GM23338 (cell line): ENCODE results near the gene TYSND1. TPM values are rescaled to one million over a fixed set of nuclear protein-coding genes. Genes with fewer than 3 reads are reported as not detected.
A peak's percentile ranks its signal among the peaks of the same experiment; 100 is the strongest.

Experiments
- ATAC-seq: fragments of 200-7000 bp; cut with Tn5 transposase; 3 replicates; pipeline ENCODE4 v1.9.1; 2020
- DNase-seq: peaks from one replicate; pipeline ENCODE4 v3.0.0-alpha.2; 2015; ENCODE audit warnings: low spot score
- H2AFZ ChIP-seq: fragments of 200-600 bp; sonication (generic); 2 replicates; pipeline ENCODE4 v1.8.0; 2016; ENCODE audit warnings: antibody characterized with exemption, mild to moderate bottlenecking, moderate library complexity
- H3F3A ChIP-seq: fragments of 200-600 bp; sonication (generic); replicated peaks from 2 replicates; pipeline ENCODE4 v1.8.0; 2017; ENCODE audit warnings: antibody characterized with exemption, mixed run types, low read depth
- H3K27ac ChIP-seq: fragments of 200-600 bp; sonication (generic); 2 replicates; pipeline ENCODE4 v1.6.1; 2016; ENCODE audit warnings: low read depth
- H3K27me3 ChIP-seq: fragments of 200-600 bp; sonication (generic); 2 replicates; pipeline ENCODE4 v1.8.0; 2016; ENCODE audit warnings: mild to moderate bottlenecking, mixed run types, moderate library complexity; ENCODE audit not compliant: insufficient read depth
- H3K36me3 ChIP-seq: fragments of 200-600 bp; sonication (generic); 2 replicates; pipeline ENCODE4 v1.8.0; 2016; ENCODE audit warnings: mild to moderate bottlenecking; ENCODE audit not compliant: insufficient read depth
- H3K4me1 ChIP-seq: fragments of 200-600 bp; sonication (generic); 2 replicates; pipeline ENCODE4 v1.8.0; 2016; ENCODE audit warnings: mild to moderate bottlenecking, moderate library complexity; ENCODE audit not compliant: insufficient read depth
- H3K4me2 ChIP-seq: fragments of 200-600 bp; sonication (generic); 2 replicates; pipeline ENCODE4 v1.7.1; 2017; ENCODE audit warnings: mixed run types
- H3K4me3 ChIP-seq: fragments of 200-600 bp; sonication (generic); 2 replicates; pipeline ENCODE4 v1.6.1; 2016; ENCODE audit warnings: mixed run types
- H3K79me2 ChIP-seq: fragments of 200-600 bp; sonication (generic); replicated peaks from 2 replicates; pipeline ENCODE4 v1.8.0; 2017; ENCODE audit warnings: mild to moderate bottlenecking; ENCODE audit not compliant: insufficient read depth
- H3K9me2 ChIP-seq: fragments of 200-600 bp; sonication (generic); 2 replicates; pipeline ENCODE4 v1.8.0; 2017; ENCODE audit not compliant: insufficient read depth
- H4K20me1 ChIP-seq: fragments of 200-600 bp; sonication (generic); replicated peaks from 2 replicates; pipeline ENCODE4 v1.8.0; 2017; ENCODE audit warnings: mild to moderate bottlenecking; ENCODE audit not compliant: insufficient read depth
- H3K27ac Mint-ChIP-seq: 2 replicates; pipeline ENCODE4 v1.8.0; 2020; ENCODE audit warnings: inconsistent platforms, mild to moderate bottlenecking, moderate library complexity, mixed read lengths
- H3K27me3 Mint-ChIP-seq: 3 replicates; pipeline ENCODE4 v1.8.0; 2022; ENCODE audit warnings: low read depth, mild to moderate bottlenecking, moderate library complexity, mixed read lengths, inconsistent platforms; ENCODE audit not compliant: insufficient read depth, poor library complexity
- H3K36me3 Mint-ChIP-seq: 3 replicates; pipeline ENCODE4 v1.8.0; 2021; ENCODE audit warnings: low read depth, mild to moderate bottlenecking, inconsistent platforms, moderate library complexity, mixed read lengths
- H3K4me1 Mint-ChIP-seq: 3 replicates; pipeline ENCODE4 v1.8.0; 2020; ENCODE audit warnings: mild to moderate bottlenecking, inconsistent platforms, mixed read lengths
- H3K4me3 Mint-ChIP-seq: 3 replicates; pipeline ENCODE4 v1.8.0; 2021; ENCODE audit warnings: moderate library complexity, mild to moderate bottlenecking, inconsistent platforms, mixed read lengths
- H3K9me3 Mint-ChIP-seq: 3 replicates; pipeline ENCODE4 v1.8.0; 2020; ENCODE audit warnings: moderate library complexity, mild to moderate bottlenecking, inconsistent platforms, mixed read lengths
- CREB1 ChIP-seq: fragments of 250-450 bp; sonication (Bioruptor Pico); IDR thresholded peaks from 2 replicates; pipeline ENCODE4 v1.5.0; 2020; ENCODE audit warnings: low read depth, mild to moderate bottlenecking, moderate library complexity
- CTCF ChIP-seq, 2 experiments: fragments of 200-600 bp in 1 of 2; sonication (generic) in 1 of 2; conservative IDR thresholded peaks; 2 replicates each; pipeline versions ENCODE4 v1.5.1 to v1.6.1; 2016 to 2017; ENCODE audit warnings: antibody characterized with exemption in 2 of 2, low read depth in 2 of 2, mild to moderate bottlenecking in 2 of 2, moderate library complexity in 1 of 2
- ETS1 ChIP-seq: IDR thresholded peaks from 2 replicates; pipeline ENCODE4 v1.6.1; 2016; ENCODE audit warnings: antibody characterized with exemption
- EZH2 ChIP-seq: fragments of 200-600 bp; sonication (generic); IDR thresholded peaks from one replicate; pipeline ENCODE4 v1.8.0; 2017; ENCODE audit warnings: antibody characterized with exemption, mild to moderate bottlenecking, low read depth; ENCODE audit not compliant: unreplicated experiment
- EZH2phosphoT487 ChIP-seq: fragments of 200-600 bp; sonication (generic); IDR thresholded peaks from one replicate; pipeline ENCODE4 v1.8.1; 2018; ENCODE audit warnings: antibody characterized with exemption; ENCODE audit not compliant: unreplicated experiment
- JUNB ChIP-seq: IDR thresholded peaks from one replicate; pipeline ENCODE4 v1.6.1; 2016; ENCODE audit warnings: antibody characterized with exemption; ENCODE audit not compliant: unreplicated experiment
- NANOG ChIP-seq: IDR thresholded peaks from 2 replicates; pipeline ENCODE4 v1.6.1; 2016; ENCODE audit warnings: antibody characterized with exemption, borderline replicate concordance
- POLR2AphosphoS5 ChIP-seq: IDR thresholded peaks from 2 replicates; pipeline ENCODE4 v1.6.1; 2016; ENCODE audit warnings: antibody characterized with exemption, low read depth
- REST ChIP-seq: IDR thresholded peaks from one replicate; pipeline ENCODE4 v1.6.1; 2018; ENCODE audit warnings: antibody characterized with exemption; ENCODE audit not compliant: unreplicated experiment
- STAT1 ChIP-seq: IDR thresholded peaks from one replicate; pipeline ENCODE4 v1.6.1; 2016; ENCODE audit warnings: antibody characterized with exemption; ENCODE audit not compliant: unreplicated experiment
- ZNF114 ChIP-seq: fragments of 250-450 bp; sonication (Bioruptor Pico); IDR thresholded peaks from 2 replicates; pipeline ENCODE4 v1.5.0; 2020; ENCODE audit warnings: mild to moderate bottlenecking, moderate library complexity
- ZNF331 ChIP-seq: fragments of 250-450 bp; sonication (Bioruptor Pico); IDR thresholded peaks from 2 replicates; pipeline ENCODE4 v1.5.0; 2020; ENCODE audit warnings: low read depth, mild to moderate bottlenecking, moderate library complexity
- ZNF462 ChIP-seq: fragments of 250-450 bp; sonication (Bioruptor Pico); IDR thresholded peaks from 2 replicates; pipeline ENCODE4 v1.5.0; 2020; ENCODE audit warnings: mild to moderate bottlenecking, moderate library complexity
- polyA plus RNA-seq: library from polyadenylated mRNA; unstranded; fragments of >200 nt; fragmentation: Nextera tagmentation; extraction: Ambion mirVana; gene quantifications from 2 replicates; pipeline ENCODE4 v1.2.1, GENCODE V29; 2016
- total RNA-seq: library from RNA; depleted of rRNA; stranded (reverse); fragments of >200 nt; shearing (Covaris generic); gene quantifications from 2 replicates; pipeline ENCODE4 v1.2.3, GENCODE V29; 2014

Gene TYSND1
- total and polyA plus RNA-seq, 2 experiments from 2014 or later, result 5.2 to 19.5 TPM

- Histone ChIP-seq H3K27me3 (no peaks in the 10 kb centered on the region), H3K79me2 (peaks cover 53% of the 10 kb centered on the region), H3K4me1 (peaks cover 6% of the 10 kb centered on the region), H4K20me1 (peaks cover 34% of the 10 kb centered on the region), H3K9me2 (no peaks in the 10 kb centered on the region), H3F3A (no peaks in the 10 kb centered on the region), H3K36me3 (no peaks in the 10 kb centered on the region), H3K27ac (no peak overlapping the region), H2AFZ (peak overlapping the region; percentile 56; the same call in 1 of the 2 replicates), H3K4me2 (peak overlapping the region; percentile 94), H3K4me3 (peak overlapping the region; percentile 91)
- ATAC-seq, result peak; percentile 13
- peaks cover 4% of the 10 kb centered on the region for H3K27me3 Mint-ChIP-seq
- peak overlapping the region; percentile 90 for H3K27ac Mint-ChIP-seq
- TF ChIP-seq STAT1 (no peak), EZH2 (no peak), REST (no peak), CTCF (conservative IDR thresholded peaks at IDR 0.05; ENCODE audit: low read depth in 2 of 2) (no peak), ETS1 (no peak), POLR2AphosphoS5 (no peak), NANOG (no peak), ZNF462 (CRISPR knock-in tag) (no peak), ZNF114 (CRISPR knock-in tag) (no peak), CREB1 (CRISPR knock-in tag) (no peak), EZH2phosphoT487 (no peak), JUNB (no peak), ZNF331 (CRISPR knock-in tag) (no peak)
- peak; percentile 33 for DNase-seq
- peaks cover 10% of the 10 kb centered on the region; the same call in 2 of the 3 replicates for H3K36me3 Mint-ChIP-seq
- peaks cover 16% of the 10 kb centered on the region; the same call in 2 of the 3 replicates for H3K4me1 Mint-ChIP-seq
- H3K4me3 Mint-ChIP-seq, result peak overlapping the region; percentile 96
- no peaks in the 10 kb centered on the region for H3K9me3 Mint-ChIP-seq
Observed at GRCh38 chr10:70169649-70170364, 23.3 kb upstream of the TYSND1 start.
